Activated CD4-positive, CD25-positive, alpha-beta regulatory T cell (primary cell): ENCODE results near the gene DISP3.

Experiments used
- DNase-seq, 4 experiments: peaks; one replicate each; lab custom pipeline; 2025; lab: John Stamatoyannopoulos, UW

DISP3 gene

DNA sequence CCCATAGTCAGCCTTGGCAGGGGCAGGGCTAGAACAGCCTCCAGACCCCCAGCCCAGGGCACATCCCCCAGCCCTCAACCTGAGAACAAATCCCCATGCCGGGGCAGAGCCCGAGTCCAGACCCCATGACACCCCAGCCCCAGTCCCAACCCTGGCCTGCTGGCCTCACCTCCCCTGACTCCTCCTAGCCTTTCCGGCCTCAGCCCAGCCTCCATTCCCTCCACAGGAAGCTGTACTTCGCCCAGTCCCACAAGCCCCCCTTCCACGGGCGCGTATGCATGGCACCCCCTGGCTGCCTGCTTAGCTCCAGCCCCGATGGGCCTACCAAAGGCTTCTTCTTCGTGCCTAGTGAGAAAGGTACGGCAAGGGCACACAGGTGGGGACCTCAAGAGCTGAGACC is 50.4 kb downstream of the DISP3 start:
- no peak for DNase-seq

DNA sequence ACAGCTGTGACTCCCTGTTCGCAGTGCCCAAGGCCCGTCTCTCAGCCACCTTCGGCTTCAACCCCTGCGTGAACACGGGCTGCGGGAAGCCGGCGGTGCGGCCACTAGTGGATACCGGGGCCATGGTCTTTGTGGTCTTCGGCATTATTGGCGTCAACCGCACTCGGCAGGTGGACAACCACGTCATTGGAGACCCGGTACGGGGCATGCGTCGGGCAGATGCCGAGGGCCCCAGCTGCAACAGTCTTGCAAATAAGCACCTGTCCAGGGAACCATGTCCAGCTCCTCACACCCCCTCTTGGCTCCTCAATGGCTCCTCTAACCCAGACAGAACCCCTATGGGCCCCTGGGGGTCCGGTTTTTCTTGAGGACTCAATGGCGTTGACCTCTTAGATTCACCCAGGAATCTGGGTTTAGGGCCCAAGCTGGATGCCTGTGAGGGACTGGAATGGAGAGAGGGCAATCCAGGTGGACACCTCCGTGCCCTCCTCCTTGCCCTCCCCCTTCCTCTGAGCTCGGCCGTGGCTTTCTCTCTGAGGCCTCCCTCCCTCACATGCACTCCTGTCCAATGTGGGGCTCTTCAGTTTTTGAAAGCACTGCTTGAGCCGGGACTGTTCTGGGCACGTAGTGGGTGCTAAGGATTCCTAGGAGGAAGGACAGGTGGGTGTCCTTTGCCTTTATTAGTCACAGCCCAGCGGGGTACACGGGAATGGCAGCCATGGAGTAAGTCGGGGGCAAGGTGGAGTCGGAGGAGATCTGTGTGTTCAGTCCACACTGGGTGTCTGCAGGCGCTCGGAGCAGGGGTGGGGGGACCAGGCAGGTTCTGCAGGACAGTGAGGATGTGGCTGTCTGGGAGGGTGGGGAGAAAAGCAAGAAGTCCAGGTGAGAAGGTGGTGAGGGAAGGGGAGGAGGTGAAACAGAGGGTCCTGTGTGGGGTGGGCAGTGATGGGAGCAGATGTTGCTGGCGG is 51.1 kb downstream of the DISP3 start:
- DNase-seq: no peak

DNA sequence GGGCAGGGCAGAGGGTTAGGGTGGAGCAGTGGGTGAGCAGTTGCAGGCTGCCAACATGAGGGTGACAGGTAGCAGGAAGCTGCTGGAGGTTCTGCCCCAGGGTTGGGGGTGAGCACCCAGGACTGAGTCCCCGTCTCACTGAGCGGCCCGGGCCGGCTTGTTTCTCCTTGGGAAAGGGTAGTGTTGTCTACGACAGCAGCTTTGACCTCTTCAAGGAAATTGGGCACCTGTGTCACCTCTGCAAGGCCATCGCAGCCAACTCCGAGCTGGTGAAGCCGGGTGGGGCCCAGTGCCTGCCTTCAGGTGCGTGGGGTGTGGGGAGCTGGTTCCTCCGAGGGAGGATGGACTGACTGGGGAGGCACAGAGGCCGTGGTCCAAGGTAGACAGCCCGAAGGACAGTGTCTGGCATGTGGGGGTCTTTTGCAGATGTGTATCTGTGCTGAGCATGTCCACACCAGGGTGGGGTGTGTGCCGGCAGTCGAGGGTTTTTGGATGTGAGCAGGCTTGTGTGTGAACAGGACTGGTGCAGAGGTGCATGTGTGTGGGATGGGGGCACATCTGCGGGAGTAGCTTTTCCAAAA is 51.9 kb downstream of the DISP3 start:
- DNase-seq: no peak

DNA sequence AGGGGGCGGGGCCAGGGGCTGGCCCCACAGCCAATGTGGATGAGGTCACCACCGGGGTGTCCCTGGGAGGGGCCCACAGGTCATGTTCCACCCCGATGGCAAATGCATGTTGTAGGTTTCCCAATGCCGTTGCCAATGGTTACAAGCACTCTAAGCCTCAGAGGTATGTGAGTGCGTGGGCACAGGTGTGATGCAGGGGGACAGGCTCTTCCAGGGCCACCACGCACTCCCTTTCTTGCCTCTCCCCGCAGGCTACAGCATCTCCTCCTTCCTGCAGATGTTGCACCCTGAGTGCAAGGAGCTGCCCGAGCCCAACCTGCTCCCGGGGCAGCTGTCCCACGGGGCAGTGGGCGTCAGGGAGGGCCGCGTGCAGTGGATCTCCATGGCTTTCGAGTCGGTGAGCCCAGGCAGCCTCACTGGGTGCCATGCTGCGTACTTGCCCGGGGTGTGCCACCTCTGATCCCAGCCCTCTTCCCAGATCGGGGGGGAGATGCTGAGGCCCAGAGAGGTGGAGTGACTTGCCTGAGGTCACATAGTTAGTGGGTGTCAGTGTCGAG is 52.4 kb downstream of the DISP3 start:
- no peak for DNase-seq

DNA sequence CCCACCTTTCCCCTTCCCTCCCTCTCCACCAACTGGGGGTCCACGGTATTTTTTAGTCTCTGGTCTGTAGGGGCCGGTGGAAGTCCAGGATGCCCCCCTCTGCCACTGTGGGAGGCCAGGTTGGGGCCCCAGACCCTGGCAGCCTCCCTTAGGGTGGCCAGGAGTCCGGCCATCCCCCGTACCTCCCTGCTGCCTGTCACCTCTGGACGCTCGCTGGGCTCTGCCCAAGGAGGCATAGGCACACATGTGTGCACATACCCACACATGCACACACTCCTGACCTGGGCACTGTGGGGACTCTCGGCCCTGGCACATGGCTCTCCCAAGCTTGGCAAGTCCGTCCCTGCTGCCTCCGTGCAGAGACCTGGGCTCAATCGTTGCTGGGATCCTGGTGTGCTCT is 53.0 kb downstream of the DISP3 start:
- no peak for DNase-seq

DNA sequence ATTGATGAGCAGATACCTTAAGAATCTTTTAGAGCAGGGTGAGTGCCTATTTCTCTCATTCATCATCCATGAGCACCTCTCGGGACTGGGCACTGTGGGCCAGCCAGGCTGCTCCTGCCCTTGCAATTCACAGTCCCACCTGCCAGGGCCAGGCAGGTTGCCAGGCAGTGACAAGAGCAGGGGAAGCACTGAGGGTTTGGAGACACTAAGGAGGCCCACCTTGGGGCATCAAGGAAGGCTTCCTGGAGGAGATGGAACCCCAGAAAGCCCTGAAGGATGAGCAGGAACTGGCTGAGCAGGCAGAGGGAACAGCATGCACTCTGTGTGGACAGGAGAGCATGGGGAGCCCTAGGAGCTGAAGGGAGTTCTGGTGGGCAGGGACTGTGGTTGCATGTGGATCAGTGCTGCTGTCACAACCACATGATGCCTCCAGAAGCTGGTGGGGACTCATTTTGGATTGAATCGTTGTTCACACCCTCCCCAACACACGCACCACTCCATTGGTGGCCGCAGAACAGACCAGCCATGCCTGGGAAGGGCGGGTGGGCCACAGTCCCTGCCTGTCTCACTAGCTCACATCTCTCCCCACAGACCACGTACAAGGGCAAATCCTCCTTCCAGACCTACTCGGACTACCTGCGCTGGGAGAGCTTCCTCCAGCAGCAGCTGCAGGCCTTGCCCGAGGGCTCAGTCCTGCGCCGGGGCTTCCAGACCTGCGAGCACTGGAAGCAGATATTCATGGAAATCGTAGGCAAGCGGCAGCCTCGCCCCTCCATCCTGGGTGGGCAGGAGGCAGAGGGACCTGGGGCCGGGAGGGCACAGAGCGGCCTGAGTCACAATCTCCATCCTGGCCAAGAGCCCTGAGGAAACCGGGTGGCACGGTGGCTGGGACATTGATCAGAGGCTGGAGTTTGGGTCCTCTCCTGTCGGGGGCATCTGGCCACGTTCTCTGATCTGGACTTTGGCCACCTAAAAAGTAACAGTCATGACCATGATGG is 55.1 kb downstream of the DISP3 start:
- no peak for DNase-seq

DNA sequence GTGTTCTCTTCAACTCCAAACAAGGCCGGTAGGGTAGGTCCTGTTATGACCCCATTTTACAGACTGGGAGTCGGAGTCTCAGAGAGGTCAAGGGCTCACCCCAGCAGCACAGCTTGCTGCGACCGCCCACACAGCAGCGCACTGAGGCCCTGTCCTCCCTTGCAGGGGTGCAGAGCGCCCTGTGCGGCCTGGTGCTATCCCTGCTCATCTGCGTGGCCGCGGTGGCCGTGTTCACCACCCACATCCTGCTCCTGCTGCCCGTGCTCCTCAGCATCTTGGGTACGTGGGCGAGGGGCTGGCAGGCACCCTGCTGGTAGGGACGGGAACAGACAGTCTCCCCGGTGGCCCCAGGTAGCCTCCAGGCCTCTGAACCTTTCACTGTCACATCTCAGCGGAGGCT is 55.9 kb downstream of the DISP3 start:
- no peak for DNase-seq

DNA sequence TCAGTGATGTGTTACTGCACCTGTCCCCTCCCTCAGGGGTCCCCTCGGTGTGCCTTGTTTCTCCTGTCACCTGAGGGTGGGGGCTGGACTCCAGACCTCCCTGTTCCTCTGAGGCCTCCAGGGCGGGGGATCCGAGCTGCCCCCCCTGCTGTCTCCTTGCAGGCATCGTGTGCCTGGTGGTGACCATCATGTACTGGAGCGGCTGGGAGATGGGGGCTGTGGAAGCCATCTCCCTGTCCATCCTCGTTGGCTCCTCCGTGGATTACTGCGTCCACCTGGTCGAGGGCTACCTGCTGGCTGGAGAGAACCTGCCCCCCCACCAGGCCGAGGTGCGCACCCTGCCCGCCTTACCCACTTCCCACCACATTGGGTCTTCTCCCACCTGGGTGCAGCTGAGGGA is 56.4 kb downstream of the DISP3 start:
- no peak for DNase-seq

DNA sequence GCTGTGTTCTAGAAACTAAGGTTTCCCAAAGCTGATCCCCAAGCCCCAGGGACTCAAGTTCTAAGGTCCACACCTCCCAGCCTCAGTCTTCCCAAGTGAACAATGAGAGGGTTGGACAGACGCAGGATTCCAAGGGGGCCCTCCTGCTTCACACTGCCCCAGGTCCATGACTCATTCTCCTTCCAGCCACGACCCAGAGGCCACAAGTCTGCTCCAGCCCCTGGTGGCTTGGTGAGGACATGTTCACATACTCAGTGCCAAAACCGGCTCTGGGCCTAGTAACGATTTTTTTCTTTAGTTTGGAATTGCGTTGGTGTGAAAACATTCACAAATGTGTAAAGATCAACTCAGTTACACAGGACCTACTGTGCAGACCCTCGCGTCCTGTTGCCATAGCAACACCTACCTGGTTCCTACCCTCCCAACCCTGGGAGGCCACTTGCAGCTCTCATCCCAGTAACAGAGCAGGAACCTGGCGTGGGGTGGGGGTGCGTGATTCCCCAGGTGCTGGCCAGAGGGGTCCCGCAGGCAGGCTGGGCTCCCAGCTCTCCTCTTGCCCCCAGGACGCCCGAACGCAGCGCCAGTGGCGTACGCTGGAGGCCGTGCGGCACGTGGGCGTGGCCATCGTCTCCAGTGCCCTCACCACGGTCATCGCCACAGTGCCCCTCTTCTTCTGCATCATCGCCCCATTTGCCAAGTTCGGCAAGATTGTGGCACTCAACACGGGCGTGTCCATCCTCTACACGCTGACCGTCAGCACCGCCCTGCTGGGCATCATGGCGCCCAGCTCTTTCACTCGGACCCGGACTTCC is 57.0 kb downstream of the DISP3 start:
- DNase-seq: no peak

DNA sequence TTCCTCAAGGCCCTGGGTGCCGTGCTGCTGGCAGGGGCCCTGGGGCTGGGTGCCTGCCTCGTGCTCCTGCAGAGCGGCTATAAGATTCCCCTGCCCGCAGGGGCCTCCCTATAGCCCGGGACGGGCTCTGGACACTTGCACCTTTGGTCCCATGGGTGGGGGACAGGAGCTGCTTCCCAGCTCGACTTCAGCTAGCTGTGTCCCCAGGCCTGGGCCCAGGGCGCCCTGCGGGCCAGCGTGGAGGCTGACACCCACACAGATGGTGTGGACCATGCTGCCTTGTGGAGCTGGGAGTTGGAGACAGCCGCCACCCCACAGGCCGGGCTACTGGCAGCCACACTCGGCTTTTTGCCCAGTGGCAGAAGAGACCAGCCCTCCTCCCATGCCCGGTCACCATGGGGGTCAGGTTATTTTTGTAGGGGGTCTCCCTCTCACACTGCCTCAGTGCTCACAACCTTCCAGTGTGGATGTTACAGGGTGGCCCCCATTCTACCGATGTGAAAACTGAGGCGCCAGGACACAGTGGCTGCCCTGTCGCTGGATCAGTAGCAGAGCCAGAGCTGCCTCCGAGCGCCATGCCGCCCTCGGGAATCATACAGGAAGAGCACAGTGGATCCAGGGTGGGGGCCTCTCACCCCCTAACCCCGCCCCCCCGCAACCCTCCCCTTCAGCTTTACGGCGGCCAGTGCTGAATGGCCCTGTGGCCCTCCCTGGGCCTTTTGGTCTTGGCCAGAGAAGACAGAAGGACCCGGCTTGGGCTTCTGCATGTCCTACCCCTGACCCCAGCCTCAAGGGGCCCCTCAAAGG is 57.8 kb downstream of the DISP3 start:
- no peak for DNase-seq

DNA sequence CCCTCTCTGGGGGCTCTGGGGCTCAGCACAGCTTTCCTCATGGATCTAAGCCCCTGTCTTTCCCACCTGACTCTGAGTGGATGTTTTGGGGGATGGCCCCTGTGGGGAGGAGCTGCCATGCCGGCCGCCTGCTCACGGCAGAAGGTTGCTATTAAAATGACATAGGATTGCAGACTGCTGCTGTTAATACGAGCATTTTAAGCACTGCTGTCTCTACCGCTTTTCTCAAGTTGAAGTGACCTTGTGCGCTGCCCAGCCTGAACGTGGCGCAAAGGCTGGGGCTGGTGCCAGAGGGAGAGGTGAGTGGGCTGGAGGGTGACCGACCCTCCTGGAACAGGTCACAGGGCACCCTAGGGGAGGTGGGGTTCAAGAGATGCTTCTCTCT is 58.4 kb downstream of the DISP3 start:
- DNase-seq: no peak

DNA sequence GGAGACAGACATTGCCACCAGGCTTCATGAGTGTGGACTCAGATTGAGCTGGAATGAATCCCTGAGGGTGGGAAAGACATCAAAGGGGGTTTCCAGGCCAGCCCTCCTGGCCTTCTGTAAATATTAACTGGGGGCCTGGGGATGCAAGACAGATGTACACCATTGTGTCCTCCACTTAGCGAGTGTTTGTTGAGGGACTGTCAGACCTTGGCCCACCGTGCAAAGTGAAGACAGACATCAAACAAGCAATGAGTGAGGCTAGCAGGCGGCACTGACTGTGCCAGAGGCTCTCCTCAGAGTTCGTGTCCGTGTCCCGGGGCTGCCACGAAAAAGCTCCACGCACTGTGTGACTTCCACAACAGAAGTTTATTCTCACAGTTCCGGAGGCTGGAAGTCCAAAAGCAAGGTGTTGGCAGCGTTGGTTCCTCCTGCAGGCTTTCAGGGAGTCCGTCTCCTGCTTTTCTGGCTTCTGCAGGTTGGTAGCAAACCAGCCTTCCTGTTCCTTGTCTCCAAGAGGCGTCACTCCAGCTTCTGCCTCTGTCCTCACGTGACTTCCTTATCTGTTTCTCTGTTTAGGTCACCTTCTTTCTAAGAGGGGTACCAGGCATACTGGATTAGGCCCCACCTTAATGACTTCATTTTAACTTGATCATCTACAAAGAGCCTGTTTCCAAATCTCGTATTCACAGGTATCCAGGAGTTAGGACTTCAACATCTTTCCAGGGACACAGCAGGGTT is 59.1 kb downstream of the DISP3 start:
- DNase-seq: no peak

DNA sequence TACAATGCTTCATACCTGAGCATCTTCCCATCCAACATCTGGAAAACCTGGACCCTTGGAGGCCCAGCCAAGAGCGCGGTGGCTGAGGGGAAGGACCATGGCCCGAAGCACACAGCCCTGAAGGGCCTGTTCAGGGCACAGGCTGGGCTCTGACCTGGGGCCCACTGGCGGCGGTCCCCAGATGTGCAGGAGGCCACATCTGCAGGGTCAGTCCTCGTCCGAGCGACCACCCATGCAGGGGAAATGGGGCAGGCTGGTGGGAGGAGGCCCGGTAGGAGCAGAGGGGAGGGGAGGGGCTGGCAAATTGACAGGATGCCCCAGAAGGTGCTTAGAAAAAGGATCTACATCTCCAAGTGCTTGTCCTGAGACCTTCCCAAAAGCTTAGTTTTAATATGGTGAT is 59.9 kb downstream of the DISP3 start:
- no peak for DNase-seq

DNA sequence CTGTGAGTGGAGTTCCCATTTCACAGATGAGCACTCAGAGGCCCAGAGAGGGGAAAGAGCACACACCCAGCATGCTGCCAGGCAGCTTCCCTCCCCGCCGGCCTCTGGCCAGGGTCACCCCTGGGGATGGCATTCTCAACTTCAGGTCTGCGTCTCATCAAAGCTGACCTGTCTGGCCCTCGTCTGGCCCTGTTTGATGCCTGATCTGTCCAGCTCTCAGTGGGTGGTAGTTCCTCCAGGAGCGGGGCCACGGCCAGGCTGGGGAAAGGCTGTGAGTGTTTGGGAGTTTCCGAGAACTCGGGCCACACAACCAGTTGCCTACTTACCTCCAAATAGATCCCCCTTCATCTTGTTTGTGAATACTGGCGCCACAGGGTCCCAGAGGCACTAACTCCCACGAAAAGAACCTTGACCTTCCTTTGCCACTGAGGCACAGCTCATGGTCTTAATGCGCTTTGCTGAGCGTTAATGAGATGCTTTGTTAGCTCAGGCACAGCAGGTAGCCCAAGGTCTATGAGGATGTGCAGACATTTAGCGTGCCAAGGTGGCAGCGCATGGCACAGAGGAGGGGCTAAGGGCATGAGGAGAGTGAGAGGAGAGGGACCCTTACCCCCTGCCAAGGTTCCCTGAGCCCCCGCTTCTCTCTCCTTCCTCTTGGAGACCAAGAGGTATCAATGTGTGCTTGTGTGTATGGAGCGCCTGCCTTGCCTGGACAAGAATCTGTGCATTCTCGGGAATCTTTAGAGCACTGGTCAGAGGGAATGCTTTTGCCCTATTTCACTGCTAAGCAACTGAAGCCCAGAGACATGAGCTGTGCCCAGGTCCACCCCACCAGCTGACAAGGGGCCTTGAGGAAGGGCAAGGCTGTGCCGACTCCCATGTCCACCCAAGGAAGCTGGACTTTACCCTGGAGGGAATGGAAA is 61.2 kb downstream of the DISP3 start:
- no peak for DNase-seq

DNA sequence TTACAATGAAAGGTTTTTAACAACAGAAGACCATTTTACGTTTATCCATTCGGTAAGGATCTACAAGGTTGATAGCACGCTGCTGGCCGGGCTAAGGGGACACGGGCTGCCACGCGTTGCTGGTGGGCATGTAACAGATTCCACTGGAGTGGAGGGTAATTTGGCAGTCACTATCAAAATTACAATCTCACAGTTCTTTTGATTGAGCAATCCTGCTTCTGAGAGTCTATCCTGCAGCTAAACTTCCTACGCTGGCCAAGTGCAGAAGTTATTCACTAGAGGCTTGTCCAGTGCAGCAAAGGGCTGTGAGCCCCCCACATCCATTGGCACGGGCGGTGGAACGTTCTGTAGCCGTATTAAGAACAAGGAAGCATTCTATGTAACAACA is 61.8 kb downstream of the DISP3 start:
- no peak for DNase-seq

DNA sequence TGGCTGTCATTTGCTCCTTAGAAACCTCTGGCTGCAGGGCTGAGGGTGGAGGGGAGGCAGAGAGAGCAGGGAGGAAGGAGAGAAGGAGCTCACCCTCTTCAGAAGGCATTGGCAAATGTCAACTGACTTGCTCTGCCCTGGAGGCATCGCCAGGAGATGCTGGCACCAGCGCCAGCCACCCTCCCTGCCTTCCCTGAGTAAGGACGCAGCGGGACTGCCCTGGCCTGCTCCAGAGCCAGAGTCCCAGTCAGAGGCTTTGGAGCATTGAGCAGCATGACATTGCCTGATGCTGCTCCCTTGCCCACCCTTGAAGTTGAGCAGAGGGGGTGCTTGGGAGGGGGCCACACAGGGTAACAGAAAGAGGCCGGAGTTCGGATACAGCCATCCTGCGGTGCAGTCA is 62.3 kb downstream of the DISP3 start:
- no peak for DNase-seq

DNA sequence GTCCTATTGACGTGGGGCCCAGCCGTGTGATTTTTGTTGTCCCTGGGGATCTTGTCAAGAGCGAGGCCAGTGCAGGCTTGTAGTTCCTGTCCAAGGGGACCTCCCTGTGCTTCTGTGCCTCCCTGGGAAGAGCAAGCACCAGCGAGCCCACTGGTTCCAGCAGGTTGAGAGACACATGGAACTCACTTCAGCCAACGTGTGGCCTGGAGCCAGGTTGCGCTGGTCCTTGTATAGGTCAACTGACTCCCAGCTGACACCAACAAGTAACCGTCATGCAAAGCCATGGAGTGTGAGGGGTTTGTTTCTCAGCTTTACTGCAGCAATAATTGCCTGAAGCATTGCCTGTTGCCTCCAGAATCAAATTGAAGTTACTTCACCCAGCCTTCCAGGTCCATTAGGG is 63.0 kb downstream of the DISP3 start:
- no peak for DNase-seq

DNA sequence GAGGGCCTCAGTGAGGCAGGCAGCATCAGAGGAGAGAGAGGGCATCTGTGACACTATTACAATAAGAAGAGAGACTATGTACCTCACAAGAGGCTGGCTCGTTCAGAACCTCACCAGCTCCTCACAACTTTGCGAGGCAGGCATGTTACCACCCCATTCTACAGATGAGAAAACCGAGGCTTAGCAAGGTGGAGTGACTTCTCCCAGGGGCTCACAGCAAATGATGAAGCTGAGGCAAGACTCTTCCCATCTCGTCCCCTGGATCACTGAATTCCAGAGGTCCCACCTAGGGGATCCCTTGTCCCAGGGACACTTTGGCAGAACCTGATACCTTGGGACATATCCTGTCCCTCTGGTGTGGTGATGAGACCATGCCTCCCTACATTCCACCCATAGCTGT is 64.4 kb downstream of the DISP3 start:
- DNase-seq: no peak

DNA sequence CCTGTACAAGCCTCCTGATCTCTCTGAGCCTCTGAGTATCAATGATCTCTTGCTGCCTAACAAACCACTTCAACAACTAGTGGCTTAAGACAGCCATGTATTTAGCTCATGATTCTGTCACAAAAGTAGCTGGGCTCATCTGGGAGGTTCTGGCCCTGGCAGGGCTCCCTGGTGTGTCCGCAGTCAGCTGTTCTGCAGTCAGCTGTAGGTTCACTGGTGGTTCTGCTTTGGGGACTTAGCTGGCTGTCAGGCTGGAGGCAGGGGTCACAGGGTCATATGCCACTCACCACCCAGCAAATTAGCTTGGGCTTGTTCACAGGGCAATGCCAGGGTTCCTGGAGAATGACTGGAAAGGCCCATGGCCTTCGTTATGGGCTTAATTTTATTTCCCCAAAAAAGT is 64.8 kb downstream of the DISP3 start:
- DNase-seq: no peak
